Raji (cell line): Measurements from ENCODE around the gene SORCS2.

Experiments
- POLR2A ChIP-seq: IDR thresholded peaks from 2 replicates; pipeline ENCODE4 v1.6.1; 2011; ENCODE audit warnings: low read depth, low read length, control low read depth; ENCODE audit not compliant: insufficient read depth

The SORCS2 gene

DNA sequence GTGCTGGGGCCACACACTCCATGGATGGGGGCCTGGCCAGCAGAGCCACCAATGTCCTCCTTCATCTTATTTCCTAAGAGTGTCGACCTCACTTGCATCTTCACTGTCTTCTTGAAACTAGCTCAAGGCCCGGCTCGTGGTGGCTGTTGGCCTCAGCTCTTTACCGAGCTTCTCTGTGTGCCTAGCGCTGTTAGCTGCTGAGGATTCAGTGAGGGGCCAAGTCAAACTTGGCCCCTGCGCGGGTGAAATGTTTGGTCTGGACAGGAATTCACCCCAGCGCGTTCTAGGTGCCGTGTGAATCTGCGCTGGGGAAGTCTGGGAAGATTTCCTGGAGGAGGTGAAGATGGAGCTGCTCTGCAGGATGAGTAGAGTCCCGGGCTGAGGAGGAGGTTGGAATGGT, 8.5 kb downstream of the SORCS2 start:
- TF ChIP-seq POLR2A: no peak

GRCh38 chr4:7201420-7202305, 9.3 kb downstream of the SORCS2 start:
- no peak for TF ChIP-seq POLR2A

GRCh38 chr4:7202411-7202810, 10.1 kb downstream of the SORCS2 start:
- no peak for TF ChIP-seq POLR2A

- no peak for TF ChIP-seq POLR2A
Observed at GRCh38 chr4:7204656-7205387, 12.5 kb downstream of the SORCS2 start.

- no peak for TF ChIP-seq POLR2A
Observed at GRCh38 chr4:7206385-7206784, 14.0 kb downstream of the SORCS2 start.

DNA sequence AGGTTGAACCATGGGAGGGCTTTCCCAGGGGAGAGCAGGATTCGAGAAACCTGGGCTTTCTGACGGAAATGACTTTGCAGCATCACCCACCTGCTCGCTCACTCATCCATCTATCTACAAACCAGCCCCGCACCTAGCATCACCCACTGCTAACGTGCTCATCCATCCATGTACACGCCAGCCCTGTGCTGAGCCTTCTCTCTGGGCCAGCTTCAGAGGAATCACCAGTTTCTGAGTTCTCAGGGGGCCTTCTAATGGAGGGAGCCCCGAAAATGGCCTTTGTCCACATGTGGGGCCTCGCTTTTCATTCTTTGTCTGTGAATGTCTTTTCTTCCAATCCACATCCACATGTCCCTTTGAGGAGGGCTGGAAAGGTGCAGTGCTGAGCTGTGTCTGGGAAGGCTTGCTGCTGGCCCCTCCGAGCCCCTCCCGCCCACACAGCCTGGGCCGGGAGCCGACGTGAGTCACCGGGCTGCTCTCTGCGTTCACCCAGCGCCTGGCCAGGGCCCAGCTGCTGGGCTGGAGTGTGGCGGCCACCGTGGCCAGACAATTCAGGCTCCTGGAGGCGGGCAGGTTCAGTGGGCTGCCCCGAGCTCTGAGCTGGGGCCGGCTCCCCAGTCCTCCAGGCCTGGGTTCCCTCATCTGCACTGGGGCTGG, 14.7 kb downstream of the SORCS2 start:
- TF ChIP-seq POLR2A: no peak

DNA sequence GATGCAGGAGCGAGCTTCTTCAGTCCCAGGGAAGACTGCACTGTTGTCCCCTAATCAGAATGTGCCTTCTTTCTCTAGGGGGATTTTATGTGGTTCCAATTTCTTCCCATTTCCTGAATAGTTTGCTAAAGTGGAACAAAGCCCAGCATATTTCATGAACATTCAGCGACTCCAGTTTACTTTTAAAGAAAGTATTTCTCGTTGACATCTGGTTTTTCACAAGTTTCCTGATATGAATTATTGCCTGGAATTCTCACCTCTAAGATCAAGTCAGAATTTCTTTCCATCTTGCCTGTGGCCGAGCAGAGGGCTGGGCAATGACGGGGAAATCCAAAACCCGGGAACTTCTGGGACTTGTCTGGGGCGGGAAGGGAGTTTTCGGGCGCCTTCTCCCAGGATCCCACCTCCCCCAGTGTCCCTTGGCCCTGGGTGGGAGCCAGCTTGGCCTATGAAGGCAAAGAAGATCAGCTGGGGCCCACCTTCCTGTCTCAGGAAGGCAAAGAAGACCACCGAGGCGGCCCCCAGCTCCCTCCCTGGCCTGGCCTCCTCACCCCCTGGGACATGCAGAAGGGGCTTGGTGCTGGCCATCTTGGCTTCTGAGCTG, 15.4 kb downstream of the SORCS2 start:
- TF ChIP-seq POLR2A: no peak

- TF ChIP-seq POLR2A: no peak
Observed at GRCh38 chr4:7208509-7209451, 16.4 kb downstream of the SORCS2 start.

GRCh38 chr4:7209699-7210098, 17.4 kb downstream of the SORCS2 start:
- no peak for TF ChIP-seq POLR2A

GRCh38 chr4:7210824-7211223, 18.5 kb downstream of the SORCS2 start:
- TF ChIP-seq POLR2A: no peak

GRCh38 chr4:7212101-7212674, 19.9 kb downstream of the SORCS2 start:
- no peak for TF ChIP-seq POLR2A

- no peak for TF ChIP-seq POLR2A
Observed at GRCh38 chr4:7212921-7213320, 20.6 kb downstream of the SORCS2 start.

DNA sequence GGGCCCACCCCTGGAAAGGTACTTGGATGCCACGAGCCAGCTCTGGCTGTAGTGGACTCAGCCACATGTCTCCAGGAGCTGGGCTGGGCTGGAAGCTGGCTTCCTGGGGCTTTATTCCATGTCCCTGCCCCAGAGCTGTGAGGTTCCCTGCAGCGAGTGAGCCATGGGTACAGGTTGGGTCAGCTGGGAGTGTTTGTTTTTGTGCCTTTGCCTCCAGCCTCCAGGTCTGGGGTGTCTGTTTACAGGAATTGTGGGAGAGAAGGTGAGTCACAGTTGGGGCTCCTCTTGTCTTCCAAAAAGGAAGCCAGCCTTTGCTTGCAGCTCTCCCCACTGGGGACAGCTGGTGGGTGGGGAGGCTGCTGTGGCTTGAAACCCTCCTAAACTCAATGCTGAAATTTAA, 21.5 kb downstream of the SORCS2 start:
- no peak for TF ChIP-seq POLR2A

DNA sequence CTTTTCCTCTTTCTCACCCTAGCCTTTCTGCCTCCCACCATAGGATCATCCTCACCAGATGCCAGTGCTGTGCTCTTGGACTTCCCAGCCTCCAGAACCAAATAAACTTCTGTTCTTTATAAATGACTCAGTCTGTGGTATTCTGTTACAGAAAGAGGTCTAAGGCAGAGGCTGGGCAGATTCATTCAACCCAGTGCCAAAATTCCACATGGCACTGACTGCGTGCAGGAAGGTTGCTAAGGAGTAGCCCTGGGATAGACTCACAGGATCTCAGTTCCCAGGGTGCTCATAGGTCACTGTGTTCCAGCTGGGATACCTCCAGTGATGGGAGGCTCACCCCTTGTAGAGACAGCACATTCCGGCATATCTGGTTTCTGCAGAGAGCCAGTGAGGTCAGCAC, 22.0 kb downstream of the SORCS2 start:
- TF ChIP-seq POLR2A: no peak

GRCh38 chr4:7217039-7217438, 24.7 kb downstream of the SORCS2 start:
- TF ChIP-seq POLR2A: no peak
